ENCODE results near the gene SSBP3. TPM values are rescaled to one million over a fixed set of nuclear protein-coding genes. Genes with fewer than 3 reads are reported as not detected.
"Not testable (repeated sequence)": the region's sequence is repeated elsewhere in the genome, so short reads cannot be mapped to it uniquely, and the experiment has no call there.

Gene SSBP3
- total RNA-seq, 4 donors from 2014 or later: 19.0 to 35.2 (median 33.4) TPM

DNA sequence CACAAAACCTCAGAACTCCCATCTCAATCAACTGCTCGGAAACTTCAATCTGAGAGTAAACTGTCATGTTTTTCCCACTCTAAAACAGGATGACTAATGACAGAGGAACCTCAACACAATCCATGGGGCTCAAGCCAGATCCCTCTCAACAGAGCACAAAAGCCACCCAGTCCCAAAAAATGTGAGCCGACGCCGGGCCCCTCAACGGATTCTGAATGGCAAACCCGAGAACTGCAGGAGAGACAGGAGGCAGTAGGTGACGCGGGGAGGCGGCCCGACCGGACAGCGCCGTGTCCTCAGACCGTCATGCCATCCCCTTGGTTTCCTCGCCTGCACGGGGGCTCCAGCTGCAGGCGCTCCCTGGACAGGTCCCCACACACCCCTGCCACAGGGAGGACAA, 53.4 kb downstream of the SSBP3 start:
- Histone ChIP-seq H3K27ac (no peak overlapping the region), H3K36me3 (no peaks in the 10 kb centered on the region), H3K9me3 (no peaks in the 10 kb centered on the region), H3K4me1 (peaks cover 0 to 43% (median 2%) of the 10 kb centered on the region in 4 donors), H3K27me3 (no peaks in the 10 kb centered on the region), H3K4me3 (no peak overlapping the region)
- no peak for DNase-seq
- no peak for TF ChIP-seq POLR2A (IDR thresholded peaks at IDR 0.05)
- TF ChIP-seq, protein P1, sequence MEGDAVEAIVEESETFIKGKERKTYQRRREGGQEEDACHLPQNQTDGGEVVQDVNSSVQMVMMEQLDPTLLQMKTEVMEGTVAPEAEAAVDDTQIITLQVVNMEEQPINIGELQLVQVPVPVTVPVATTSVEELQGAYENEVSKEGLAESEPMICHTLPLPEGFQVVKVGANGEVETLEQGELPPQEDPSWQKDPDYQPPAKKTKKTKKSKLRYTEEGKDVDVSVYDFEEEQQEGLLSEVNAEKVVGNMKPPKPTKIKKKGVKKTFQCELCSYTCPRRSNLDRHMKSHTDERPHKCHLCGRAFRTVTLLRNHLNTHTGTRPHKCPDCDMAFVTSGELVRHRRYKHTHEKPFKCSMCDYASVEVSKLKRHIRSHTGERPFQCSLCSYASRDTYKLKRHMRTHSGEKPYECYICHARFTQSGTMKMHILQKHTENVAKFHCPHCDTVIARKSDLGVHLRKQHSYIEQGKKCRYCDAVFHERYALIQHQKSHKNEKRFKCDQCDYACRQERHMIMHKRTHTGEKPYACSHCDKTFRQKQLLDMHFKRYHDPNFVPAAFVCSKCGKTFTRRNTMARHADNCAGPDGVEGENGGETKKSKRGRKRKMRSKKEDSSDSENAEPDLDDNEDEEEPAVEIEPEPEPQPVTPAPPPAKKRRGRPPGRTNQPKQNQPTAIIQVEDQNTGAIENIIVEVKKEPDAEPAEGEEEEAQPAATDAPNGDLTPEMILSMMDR (IDR thresholded peaks at IDR 0.05): no peak

DNA sequence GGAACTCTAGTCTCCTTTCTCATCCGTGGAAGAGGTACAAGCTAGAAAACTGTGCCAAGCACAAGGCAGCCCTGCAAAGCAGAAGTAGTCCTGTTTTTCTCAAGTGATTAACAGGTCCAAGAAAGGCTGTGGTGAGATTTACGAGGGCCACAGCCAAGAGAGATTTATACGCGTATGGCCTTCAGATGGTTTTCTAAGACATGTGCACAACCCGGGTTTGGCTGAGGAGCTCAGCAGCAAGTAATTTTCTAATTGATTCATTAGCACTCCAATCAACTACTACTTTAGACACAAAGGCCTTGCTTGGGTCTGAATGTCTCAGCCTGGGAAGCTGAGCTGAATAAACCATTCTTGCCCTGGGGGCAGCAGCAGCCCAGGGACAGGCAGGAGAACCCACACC, 55.8 kb downstream of the SSBP3 start:
- H3K4me3 ChIP-seq: no peak overlapping the region
- peaks cover 0 to 23% (median 1%) of the 10 kb centered on the region in 4 donors for H3K4me1 ChIP-seq
- no peak overlapping the region for H3K27ac ChIP-seq
- DNase-seq: no peak
- TF ChIP-seq, protein P1 (IDR thresholded peaks at IDR 0.05): no peak
- TF ChIP-seq POLR2A (IDR thresholded peaks at IDR 0.05): no peak
- no peaks in the 10 kb centered on the region for H3K27me3 ChIP-seq
- H3K9me3 ChIP-seq: no peaks in the 10 kb centered on the region
- no peaks in the 10 kb centered on the region for H3K36me3 ChIP-seq

DNA sequence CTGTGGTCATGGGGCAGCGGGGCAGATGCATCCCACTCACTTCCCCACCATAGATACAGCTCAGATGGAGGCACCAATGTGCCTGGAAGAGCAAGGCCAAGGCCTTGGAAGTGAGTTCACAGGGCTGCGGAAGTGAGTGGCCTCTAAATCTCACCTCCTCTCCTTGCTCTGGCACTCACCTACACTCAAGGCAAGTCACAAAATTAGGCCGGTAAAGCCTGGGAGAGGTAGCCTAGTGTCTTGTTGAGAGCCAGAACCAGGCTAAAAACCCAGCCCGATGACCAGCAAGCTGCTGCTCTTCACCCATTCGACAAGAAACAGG, 57.5 kb downstream of the SSBP3 start:
- H3K27me3 ChIP-seq: no peaks in the 10 kb centered on the region
- no peak for DNase-seq
- no peaks in the 10 kb centered on the region for H3K36me3 ChIP-seq
- H3K27ac ChIP-seq: peak overlapping the region in 3 of 4 donors; percentile 15 to 75 (median 75)
- H3K4me3 ChIP-seq: no peak overlapping the region
- no peaks in the 10 kb centered on the region for H3K9me3 ChIP-seq
- TF ChIP-seq, protein P1 (IDR thresholded peaks at IDR 0.05): no peak
- no peak for TF ChIP-seq POLR2A (IDR thresholded peaks at IDR 0.05)
- H3K4me1 ChIP-seq: peaks cover 0 to 24% (median 1%) of the 10 kb centered on the region in 4 donors

DNA sequence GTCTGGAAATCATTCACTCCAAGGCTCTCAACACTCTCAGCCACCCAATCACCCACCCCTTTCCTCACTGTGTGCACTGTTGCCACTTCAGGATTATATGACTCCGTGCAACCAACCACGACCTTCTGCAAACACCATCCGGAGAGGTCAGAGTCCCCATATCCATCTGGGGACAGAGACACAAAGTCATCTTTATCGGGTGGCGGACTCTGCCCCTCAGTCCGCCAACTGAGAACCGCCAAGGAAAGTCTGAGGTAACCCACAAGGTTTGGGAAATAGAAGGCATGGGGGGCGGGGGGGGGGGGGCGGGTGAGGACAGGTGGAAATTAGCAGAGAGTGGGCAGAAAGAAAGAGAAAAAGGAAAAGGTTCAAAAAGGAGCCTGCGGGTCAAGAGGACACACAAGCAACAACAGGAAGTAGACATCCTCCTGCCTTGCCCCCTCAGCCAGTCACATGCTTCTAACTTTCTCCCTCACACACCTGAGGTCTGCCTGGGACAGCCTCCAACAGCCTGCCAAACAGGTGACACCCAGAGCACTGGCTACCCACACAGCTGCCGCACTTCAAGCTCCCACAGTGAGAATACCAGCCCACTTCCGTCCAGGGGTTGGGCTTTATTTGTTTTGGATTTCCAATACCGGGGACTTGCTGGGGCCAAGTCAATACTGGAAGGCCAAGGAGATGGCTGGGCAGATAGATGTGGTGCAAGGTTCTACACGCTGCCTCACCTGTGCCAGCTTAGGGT, 58.1 kb downstream of the SSBP3 start:
- H3K9me3 ChIP-seq: no peaks in the 10 kb centered on the region
- H3K36me3 ChIP-seq: no peaks in the 10 kb centered on the region
- H3K27me3 ChIP-seq: no peaks in the 10 kb centered on the region
- peaks cover 0 to 25% (median 1%) of the 10 kb centered on the region in 4 donors for H3K4me1 ChIP-seq
- DNase-seq: peak in 2 of 3 donors; percentile 81 to 83
- TF ChIP-seq, protein P1 (IDR thresholded peaks at IDR 0.05): no peak
- TF ChIP-seq POLR2A (IDR thresholded peaks at IDR 0.05): no peak
- H3K4me3 ChIP-seq: peak overlapping the region in 1 of 4 donors; percentile 7
- H3K27ac ChIP-seq: peak overlapping the region in 3 of 4 donors; percentile 15 to 75 (median 75)

DNA sequence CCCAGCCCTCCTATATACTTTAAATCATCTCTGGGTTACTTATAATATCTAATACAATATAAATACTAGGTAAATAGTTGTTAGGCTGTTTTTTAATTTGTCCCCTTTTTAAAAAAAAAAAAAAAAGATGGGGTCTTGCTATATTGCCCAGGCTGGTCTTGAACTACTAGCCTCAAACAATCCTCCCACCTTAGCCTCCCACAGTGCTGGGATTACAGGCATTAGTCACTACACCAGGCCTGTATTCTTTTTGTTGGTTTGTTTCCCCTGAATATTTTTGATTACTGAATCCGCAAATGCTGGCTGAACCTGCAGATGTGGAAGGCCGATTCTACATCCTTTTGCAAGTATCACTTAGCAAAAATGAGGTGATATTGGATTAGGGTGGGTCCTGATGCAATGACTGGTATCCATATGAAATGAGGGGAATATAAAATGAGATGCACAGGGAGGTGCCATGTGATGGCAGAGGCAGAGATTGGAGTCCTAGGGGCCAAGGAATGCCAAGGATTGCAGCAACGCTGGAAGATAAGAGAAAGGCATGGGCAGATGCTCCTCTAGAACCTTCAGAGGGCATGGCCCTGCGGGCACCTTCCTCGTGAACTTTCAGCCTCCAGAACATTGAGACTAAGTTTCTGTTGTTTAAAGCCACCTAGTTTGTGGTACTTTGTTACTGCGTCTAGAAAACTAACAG, 58.8 kb downstream of the SSBP3 start:
- Histone ChIP-seq H3K27me3 (no peaks in the 10 kb centered on the region), H3K4me1 (peaks cover 0 to 29% (median 1%) of the 10 kb centered on the region in 4 donors), H3K4me3 (peak overlapping the region in 1 of 4 donors; percentile 7), H3K36me3 (no peaks in the 10 kb centered on the region), H3K9me3 (no peaks in the 10 kb centered on the region), H3K27ac (peak overlapping the region in 2 of 4 donors; percentile 75)
- TF ChIP-seq, protein P1 (IDR thresholded peaks at IDR 0.05): no peak
- TF ChIP-seq POLR2A (IDR thresholded peaks at IDR 0.05): no peak
- DNase-seq: peak in 1 of 3 donors; percentile 71

DNA sequence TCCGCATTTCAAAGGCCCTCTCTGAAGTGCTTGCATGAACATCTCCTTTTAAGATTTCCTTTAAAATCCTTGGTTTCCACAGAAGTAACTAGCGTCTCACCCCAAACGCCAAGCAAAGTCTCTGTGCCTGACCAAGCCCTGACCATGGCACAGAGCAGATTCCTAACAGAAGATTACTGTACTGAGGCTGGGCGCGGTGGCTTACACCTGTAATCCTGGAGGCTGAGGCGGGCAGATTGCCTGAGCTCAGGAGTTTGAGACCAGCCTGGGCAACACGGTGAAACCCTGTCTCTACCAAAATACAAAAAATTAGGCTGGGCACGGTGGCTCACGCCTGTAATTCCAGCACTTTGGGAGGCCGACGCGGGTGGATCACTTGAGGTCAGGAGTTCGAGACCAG, 60.6 kb downstream of the SSBP3 start:
- H3K4me3 ChIP-seq, H3K36me3 ChIP-seq, H3K27ac ChIP-seq, DNase-seq, H3K27me3 ChIP-seq, H3K9me3 ChIP-seq: not testable (repeated sequence)
- peaks cover 0 to 41% (median 1%) of the 10 kb centered on the region in 4 donors for H3K4me1 ChIP-seq
